ENCODE data around the gene C19orf85. TPM values are rescaled to one million over a fixed set of nuclear protein-coding genes. Genes with fewer than 3 reads are reported as not detected.

The C19orf85 gene
- total RNA-seq, 1 experiment from 2014 or later: 0.74 TPM

GRCh38 chr19:55481794-55482155 lies 17.2 kb upstream of the C19orf85 start:
- Histone ChIP-seq H4K20me1 (ENCODE audit: insufficient read depth) (peaks cover 27% of the 10 kb centered on the region), H3K4me1 (replicated peaks; ENCODE audit: insufficient read depth) (peaks cover 17% of the 10 kb centered on the region), H3K4me3 (no peak overlapping the region), H3K4me2 (no peak overlapping the region), H3K79me2 (ENCODE audit: low read depth) (peaks cover 29% of the 10 kb centered on the region), H2AFZ (no peak overlapping the region), H3F3A (ENCODE audit: insufficient read depth, low read depth) (peaks cover 25% of the 10 kb centered on the region; the same call in 1 of the 2 replicates), H3K9me3 (ENCODE audit: insufficient read depth, low read depth) (no peaks in the 10 kb centered on the region), H3K27ac (no peak overlapping the region), H3K27me3 (ENCODE audit: insufficient read depth, low read depth) (no peaks in the 10 kb centered on the region), H3K9me2 (ENCODE audit: insufficient read depth) (no peaks in the 10 kb centered on the region), H3K36me3 (ENCODE audit: low read depth) (no peaks in the 10 kb centered on the region)
- CTCF ChIA-PET: no interaction called here
- BruUV-seq (replicated peaks): no TSS peak
- no peak for DNase-seq
- intact Hi-C loops (cut with micrococcal nuclease; ENCODE audit: unreplicated experiment): no loop called here
- POLR2A ChIA-PET (ENCODE audit: unreplicated experiment): interaction anchor here (0.6 kb wide), 1 partner anchor 308 kb away, joined by 21 read pairs; no protein-coding TSS in a partner anchor
- no peak for TF ChIP-seq EZH2 (IDR thresholded peaks at IDR 0.05; ENCODE audit: low read depth)
- no peak for TF ChIP-seq CTCF (conservative IDR thresholded peaks at IDR 0.05)

- no peaks in the 10 kb centered on the region for H3K9me3 ChIP-seq (ENCODE audit: insufficient read depth, low read depth)
- H3F3A ChIP-seq (ENCODE audit: insufficient read depth, low read depth): peaks cover 24% of the 10 kb centered on the region; the same call in 1 of the 2 replicates
- CTCF ChIA-PET: no interaction called here
- H3K36me3 ChIP-seq (ENCODE audit: low read depth): no peaks in the 10 kb centered on the region
- H3K4me3 ChIP-seq: no peak overlapping the region
- POLR2A ChIA-PET (ENCODE audit: unreplicated experiment): no interaction called here
- no peak overlapping the region for H2AFZ ChIP-seq
- no peak overlapping the region for H3K27ac ChIP-seq
- no peaks in the 10 kb centered on the region for H3K9me2 ChIP-seq (ENCODE audit: insufficient read depth)
- peaks cover 16% of the 10 kb centered on the region for H3K4me1 ChIP-seq (replicated peaks; ENCODE audit: insufficient read depth)
- no peak for DNase-seq
- intact Hi-C loops (cut with micrococcal nuclease; ENCODE audit: unreplicated experiment): no loop called here
- TF ChIP-seq CTCF (conservative IDR thresholded peaks at IDR 0.05) (no peak), EZH2 (IDR thresholded peaks at IDR 0.05; ENCODE audit: low read depth) (no peak)
- no TSS peak for BruUV-seq (replicated peaks)
- H3K79me2 ChIP-seq (ENCODE audit: low read depth): peaks cover 29% of the 10 kb centered on the region
- H3K27me3 ChIP-seq (ENCODE audit: insufficient read depth, low read depth): no peaks in the 10 kb centered on the region
- H3K4me2 ChIP-seq: no peak overlapping the region
- peaks cover 27% of the 10 kb centered on the region for H4K20me1 ChIP-seq (ENCODE audit: insufficient read depth)
These were observed 16.7 kb upstream of the C19orf85 start for GRCh38 chr19:55481148-55481793.

- intact Hi-C loops (cut with micrococcal nuclease; ENCODE audit: unreplicated experiment): loop anchor here (5.0 to 10.0 kb wide), 5 partner anchors 68 to 1292 kb away; partner anchors contain the start of genes LENG9, MBOAT7, RDH13 and SBK3
- Histone ChIP-seq H3K4me2 (no peak overlapping the region), H4K20me1 (ENCODE audit: insufficient read depth) (peaks cover 27% of the 10 kb centered on the region), H2AFZ (no peak overlapping the region), H3K4me1 (replicated peaks; ENCODE audit: insufficient read depth) (peaks cover 28% of the 10 kb centered on the region), H3K4me3 (no peak overlapping the region), H3K79me2 (ENCODE audit: low read depth) (peaks cover 29% of the 10 kb centered on the region), H3F3A (ENCODE audit: insufficient read depth, low read depth) (peaks cover 39% of the 10 kb centered on the region), H3K9me3 (ENCODE audit: insufficient read depth, low read depth) (no peaks in the 10 kb centered on the region), H3K27me3 (ENCODE audit: insufficient read depth, low read depth) (no peaks in the 10 kb centered on the region), H3K36me3 (ENCODE audit: low read depth) (no peaks in the 10 kb centered on the region), H3K27ac (no peak overlapping the region), H3K9me2 (ENCODE audit: insufficient read depth) (no peaks in the 10 kb centered on the region)
- BruUV-seq (replicated peaks): no TSS peak
- no peak for DNase-seq
- TF ChIP-seq EZH2 (IDR thresholded peaks at IDR 0.05; ENCODE audit: low read depth) (no peak), CTCF (conservative IDR thresholded peaks at IDR 0.05) (no peak)
- ChIA-PET CTCF (interaction anchor here (0.6 kb wide), 1 partner anchor 11 kb away, joined by 6 read pairs; no protein-coding TSS in a partner anchor), POLR2A (ENCODE audit: unreplicated experiment) (no interaction called here)
These were observed 15.1 kb upstream of the C19orf85 start for GRCh38 chr19:55479451-55480230.

All from PC-9 (cell line).